Stimulated activated CD8-positive, alpha-beta memory T cell treated with anti-CD3 and anti-CD28 coated beads, Interleukin-7, amount 100 ng/mL, for 48 hours (primary cell): Measurements from ENCODE around the gene SLC2A10.

Experiments used
- DNase-seq, 2 donors: peaks; one replicate each; pipeline ENCODE4 v3.0.0-alpha.2; 2020; ENCODE audit warnings: low read depth in 1 of 2; ENCODE audit errors: extremely low read depth in 1 of 2

The SLC2A10 gene

GRCh38 chr20:46701986-46702385 is 7.5 kb upstream of the SLC2A10 start:
- no peak for DNase-seq

GRCh38 chr20:46702447-46703203 is 6.8 kb upstream of the SLC2A10 start:
- DNase-seq, result no peak

- no peak for DNase-seq
Measured at GRCh38 chr20:46703435-46703834, 6.0 kb upstream of the SLC2A10 start.

- no peak for DNase-seq
Measured at GRCh38 chr20:46704714-46705377, 4.6 kb upstream of the SLC2A10 start.

- no peak for DNase-seq
Measured at GRCh38 chr20:46705378-46705729, 4.1 kb upstream of the SLC2A10 start.

GRCh38 chr20:46706242-46706641 is 3.2 kb upstream of the SLC2A10 start:
- DNase-seq, result no peak

- no peak for DNase-seq
Measured at GRCh38 chr20:46708172-46708860, 1.1 kb upstream of the SLC2A10 start.

GRCh38 chr20:46709055-46709458 is 392 bp upstream of the SLC2A10 start:
- no peak for DNase-seq

- DNase-seq, result no peak
Measured at GRCh38 chr20:46710153-46710913, 884 bp downstream of the SLC2A10 start.

- no peak for DNase-seq
Measured at GRCh38 chr20:46712056-46712636, 2.7 kb downstream of the SLC2A10 start.

- no peak for DNase-seq
Measured at GRCh38 chr20:46713957-46714834, 4.7 kb downstream of the SLC2A10 start.

- DNase-seq, result no peak
Measured at GRCh38 chr20:46715292-46715756, 5.9 kb downstream of the SLC2A10 start.

- no peak for DNase-seq
Measured at GRCh38 chr20:46717818-46718541, 8.5 kb downstream of the SLC2A10 start.

GRCh38 chr20:46720019-46720418 is 10.6 kb downstream of the SLC2A10 start:
- no peak for DNase-seq

GRCh38 chr20:46720776-46721425 is 11.5 kb downstream of the SLC2A10 start:
- DNase-seq, result no peak

GRCh38 chr20:46721476-46721875 is 12.0 kb downstream of the SLC2A10 start:
- no peak for DNase-seq

GRCh38 chr20:46722450-46722849 is 13.0 kb downstream of the SLC2A10 start:
- DNase-seq, result no peak

GRCh38 chr20:46723039-46723438 is 13.6 kb downstream of the SLC2A10 start:
- DNase-seq, result no peak
